ENCODE data around the gene LHPP. TPM values are rescaled to one million over a fixed set of nuclear protein-coding genes. Genes with fewer than 3 reads are reported as not detected.

Gene LHPP
- polyA plus RNA-seq, 1 experiment: 7.1 TPM

GRCh38 chr10:124465003-124465776 lies 3.6 kb downstream of the LHPP start:
- no peak overlapping the region for H3K4me3 ChIP-seq (ENCODE audit: low read depth, low read length)
- CTCF ChIA-PET: no interaction called here
- POLR2A ChIA-PET: no interaction called here
- H3K27ac ChIP-seq (ENCODE audit: low read depth, low read length): no peak overlapping the region
- H3K27me3 ChIP-seq (ENCODE audit: control insufficient read depth, insufficient read depth, low read length): no peaks in the 10 kb centered on the region
- DNase-seq (ENCODE audit: low read depth, low spot score): no peak
- TF ChIP-seq, protein P1, sequence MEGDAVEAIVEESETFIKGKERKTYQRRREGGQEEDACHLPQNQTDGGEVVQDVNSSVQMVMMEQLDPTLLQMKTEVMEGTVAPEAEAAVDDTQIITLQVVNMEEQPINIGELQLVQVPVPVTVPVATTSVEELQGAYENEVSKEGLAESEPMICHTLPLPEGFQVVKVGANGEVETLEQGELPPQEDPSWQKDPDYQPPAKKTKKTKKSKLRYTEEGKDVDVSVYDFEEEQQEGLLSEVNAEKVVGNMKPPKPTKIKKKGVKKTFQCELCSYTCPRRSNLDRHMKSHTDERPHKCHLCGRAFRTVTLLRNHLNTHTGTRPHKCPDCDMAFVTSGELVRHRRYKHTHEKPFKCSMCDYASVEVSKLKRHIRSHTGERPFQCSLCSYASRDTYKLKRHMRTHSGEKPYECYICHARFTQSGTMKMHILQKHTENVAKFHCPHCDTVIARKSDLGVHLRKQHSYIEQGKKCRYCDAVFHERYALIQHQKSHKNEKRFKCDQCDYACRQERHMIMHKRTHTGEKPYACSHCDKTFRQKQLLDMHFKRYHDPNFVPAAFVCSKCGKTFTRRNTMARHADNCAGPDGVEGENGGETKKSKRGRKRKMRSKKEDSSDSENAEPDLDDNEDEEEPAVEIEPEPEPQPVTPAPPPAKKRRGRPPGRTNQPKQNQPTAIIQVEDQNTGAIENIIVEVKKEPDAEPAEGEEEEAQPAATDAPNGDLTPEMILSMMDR (IDR thresholded peaks at IDR 0.05; ENCODE audit: low read depth, low read length): no peak
- no peaks in the 10 kb centered on the region; the same call in 1 of the 2 replicates for H3K9me3 ChIP-seq (ENCODE audit: control insufficient read depth, insufficient read depth, low read length)

GRCh38 chr10:124465777-124466488 lies 4.3 kb downstream of the LHPP start:
- Histone ChIP-seq H3K27me3 (ENCODE audit: control insufficient read depth, insufficient read depth, low read length) (no peaks in the 10 kb centered on the region), H3K27ac (ENCODE audit: low read depth, low read length) (peak overlapping the region; percentile 11), H3K9me3 (ENCODE audit: control insufficient read depth, insufficient read depth, low read length) (no peaks in the 10 kb centered on the region; the same call in 1 of the 2 replicates), H3K4me3 (ENCODE audit: low read depth, low read length) (no peak overlapping the region)
- CTCF ChIA-PET: no interaction called here
- POLR2A ChIA-PET: no interaction called here
- TF ChIP-seq, protein P1 (IDR thresholded peaks at IDR 0.05; ENCODE audit: low read depth, low read length): no peak
- DNase-seq (ENCODE audit: low read depth, low spot score): no peak

DNA sequence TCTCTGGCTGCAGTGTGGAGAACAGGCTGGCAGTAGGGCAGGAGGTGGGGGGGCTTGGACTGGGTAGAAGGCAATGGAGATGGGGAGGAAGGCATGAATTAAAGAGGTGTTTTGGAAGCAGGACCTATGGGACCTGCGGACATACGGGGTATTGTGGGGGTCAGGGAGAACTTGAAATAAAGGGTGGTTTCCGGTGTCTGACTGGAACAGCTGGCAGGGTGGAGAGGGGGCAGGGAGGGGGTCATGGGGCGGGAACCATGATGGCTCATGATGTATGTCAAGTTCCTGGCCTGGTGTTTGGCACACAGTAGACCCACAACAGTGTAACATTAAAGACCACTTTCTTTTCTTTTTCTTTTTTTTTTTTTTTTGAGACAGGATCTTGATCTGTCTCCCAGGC lies 5.5 kb downstream of the LHPP start:
- no peak for DNase-seq (ENCODE audit: low read depth, low spot score)
- TF ChIP-seq, protein P1 (IDR thresholded peaks at IDR 0.05; ENCODE audit: low read depth, low read length): no peak
- Histone ChIP-seq H3K27me3 (ENCODE audit: control insufficient read depth, insufficient read depth, low read length) (no peaks in the 10 kb centered on the region), H3K4me3 (ENCODE audit: low read depth, low read length) (no peak overlapping the region), H3K9me3 (ENCODE audit: control insufficient read depth, insufficient read depth, low read length) (no peaks in the 10 kb centered on the region), H3K27ac (ENCODE audit: low read depth, low read length) (no peak overlapping the region)
- ChIA-PET POLR2A (interaction anchor here (0.7 kb wide), 1 partner anchor 53 kb away, joined by 4 read pairs; no protein-coding TSS in a partner anchor), CTCF (no interaction called here)

- TF ChIP-seq, protein P1 (IDR thresholded peaks at IDR 0.05; ENCODE audit: low read depth, low read length): no peak
- no peak overlapping the region for H3K4me3 ChIP-seq (ENCODE audit: low read depth, low read length)
- no peaks in the 10 kb centered on the region for H3K9me3 ChIP-seq (ENCODE audit: control insufficient read depth, insufficient read depth, low read length)
- DNase-seq (ENCODE audit: low read depth, low spot score): no peak
- no peaks in the 10 kb centered on the region for H3K27me3 ChIP-seq (ENCODE audit: control insufficient read depth, insufficient read depth, low read length)
- ChIA-PET CTCF (no interaction called here), POLR2A (no interaction called here)
- no peak overlapping the region for H3K27ac ChIP-seq (ENCODE audit: low read depth, low read length)
Measured at GRCh38 chr10:124468624-124469023, 7.0 kb downstream of the LHPP start.

- DNase-seq (ENCODE audit: low read depth, low spot score): no peak
- CTCF ChIA-PET: no interaction called here
- TF ChIP-seq, protein P1 (IDR thresholded peaks at IDR 0.05; ENCODE audit: low read depth, low read length): no peak
- POLR2A ChIA-PET: no interaction called here
- Histone ChIP-seq H3K27ac (ENCODE audit: low read depth, low read length) (no peak overlapping the region), H3K4me3 (ENCODE audit: low read depth, low read length) (no peak overlapping the region), H3K9me3 (ENCODE audit: control insufficient read depth, insufficient read depth, low read length) (no peaks in the 10 kb centered on the region), H3K27me3 (ENCODE audit: control insufficient read depth, insufficient read depth, low read length) (no peaks in the 10 kb centered on the region)
Measured at GRCh38 chr10:124469956-124470484, 8.4 kb downstream of the LHPP start.
